Endodermal cell (in vitro differentiated cells): Measurements from ENCODE around the gene C8B. TPM values are rescaled to one million over a fixed set of nuclear protein-coding genes. Genes with fewer than 3 reads are reported as not detected.

Experiments
- DNase-seq: peaks from one replicate; pipeline ENCODE4 v3.0.0-alpha.2; 2017
- H3K27ac ChIP-seq: 2 replicates; pipeline ENCODE4 v1.5.1; 2013; ENCODE audit warnings: mild to moderate bottlenecking, low read depth, low read length, moderate library complexity
- H3K27me3 ChIP-seq: 2 replicates; pipeline ENCODE4 v1.6.1; 2013; ENCODE audit warnings: mild to moderate bottlenecking, low read length, moderate library complexity; ENCODE audit not compliant: insufficient read depth, control insufficient read depth, poor library complexity, severe bottlenecking
- H3K36me3 ChIP-seq: 2 replicates; pipeline ENCODE4 v1.7.0; 2013; ENCODE audit warnings: mild to moderate bottlenecking, low read length, moderate library complexity; ENCODE audit not compliant: control insufficient read depth, insufficient read depth
- H3K4me1 ChIP-seq: one replicate; pipeline ENCODE4 v1.7.0; 2013; ENCODE audit warnings: low read length; ENCODE audit not compliant: control insufficient read depth, insufficient read depth
- H3K4me3 ChIP-seq: 2 replicates; pipeline ENCODE4 v1.5.1; 2013; ENCODE audit warnings: mild to moderate bottlenecking, low read length, moderate library complexity
- H3K9ac ChIP-seq: 2 replicates; pipeline ENCODE4 v1.6.1; 2013; ENCODE audit warnings: mild to moderate bottlenecking, low read length, moderate library complexity; ENCODE audit not compliant: poor library complexity, severe bottlenecking; ENCODE audit errors: extremely low read depth
- H3K9me3 ChIP-seq: 2 replicates; pipeline ENCODE4 v1.6.1; 2013; ENCODE audit warnings: mild to moderate bottlenecking, low read length, moderate library complexity; ENCODE audit not compliant: control insufficient read depth
- H3K27ac Mint-ChIP-seq: 2 replicates; pipeline ENCODE4 v1.8.0; 2020; ENCODE audit warnings: mixed read lengths
- H3K27me3 Mint-ChIP-seq: 2 replicates; pipeline ENCODE4 v1.8.0; 2021; ENCODE audit warnings: mild to moderate bottlenecking, mixed read lengths; ENCODE audit not compliant: insufficient read depth
- H3K36me3 Mint-ChIP-seq: 2 replicates; pipeline ENCODE4 v1.8.0; 2020; ENCODE audit warnings: low read depth, mixed read lengths
- H3K4me1 Mint-ChIP-seq: 2 replicates; pipeline ENCODE4 v1.8.0; 2020; ENCODE audit warnings: mixed read lengths
- H3K4me3 Mint-ChIP-seq: 2 replicates; pipeline ENCODE4 v1.8.0; 2020; ENCODE audit warnings: mild to moderate bottlenecking, moderate library complexity, mixed read lengths
- H3K9me3 Mint-ChIP-seq: 2 replicates; pipeline ENCODE4 v1.8.0; 2020; ENCODE audit warnings: mild to moderate bottlenecking, mixed read lengths
- WGBS, 2 experiments: methylation state at CpG; one replicate each; pipeline versions ENCODE4 v1.1.5 to v1.1.7; 2013; ENCODE audit warnings: missing lambda C conversion rate in 2 of 2, mixed read lengths in 1 of 2; ENCODE audit not compliant: insufficient coverage in 1 of 2, insufficient read length in 1 of 2; 5-methylcytosine and 5-hydroxymethylcytosine counted together
- total RNA-seq, 2 donors: library from RNA; stranded (reverse); fragmentation: NEBNext Ultra II Directional in 1 of 2; extraction: Animal tissue kit (Norgen Biotek cat#: 25700) in 1 of 2; gene quantifications; 2 replicates in 1 of 2; 3 replicates in 1 of 2; pipeline ENCODE4 v1.2.1, GENCODE V29; 2021
- TF ChIP-seq, protein P1 (sequence below): fragments of 200-600 bp; sonication (generic); conservative IDR thresholded peaks from 2 replicates; pipeline ENCODE4 v1.5.0; 2021; ENCODE audit warnings: antibody characterized with exemption, mild to moderate bottlenecking

Gene C8B
- total RNA-seq, 2 donors from 2014 or later, result not detected

DNA sequence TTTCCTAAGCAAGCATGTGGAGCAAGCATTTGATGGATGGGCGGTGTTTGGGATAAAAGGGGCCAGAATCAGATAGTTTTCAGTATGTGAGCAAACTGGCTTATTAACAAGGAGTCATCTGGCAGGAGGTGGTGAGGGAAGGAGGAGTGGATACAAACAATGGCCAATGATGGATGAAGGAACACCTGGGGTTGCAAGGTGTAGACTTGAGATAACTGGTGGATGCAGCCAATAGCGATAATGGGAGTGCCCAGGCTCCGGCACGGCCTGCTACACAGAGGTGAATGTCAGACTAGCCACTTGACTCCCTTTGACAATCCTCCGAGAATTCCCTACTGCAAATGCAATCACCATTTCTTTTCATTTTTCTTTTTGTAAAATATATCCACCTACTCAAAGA lies 41.7 kb downstream of the C8B start:
- Mint-ChIP-seq H3K36me3 (no peaks in the 10 kb centered on the region), H3K27ac (peak overlapping the region; percentile 69), H3K9me3 (peaks cover 10% of the 10 kb centered on the region), H3K4me1 (peaks cover 51% of the 10 kb centered on the region), H3K27me3 (peaks cover 3% of the 10 kb centered on the region), H3K4me3 (peak overlapping the region; percentile 21)
- no peak overlapping the region for H3K9ac ChIP-seq
- no peak overlapping the region for H3K4me3 ChIP-seq
- no peaks in the 10 kb centered on the region for H3K36me3 ChIP-seq
- no peak overlapping the region for H3K27ac ChIP-seq
- 51 to 61% methylated on average over 2 to 5 of the region's 5 CpGs for WGBS, 2 experiments
- TF ChIP-seq, protein P1, sequence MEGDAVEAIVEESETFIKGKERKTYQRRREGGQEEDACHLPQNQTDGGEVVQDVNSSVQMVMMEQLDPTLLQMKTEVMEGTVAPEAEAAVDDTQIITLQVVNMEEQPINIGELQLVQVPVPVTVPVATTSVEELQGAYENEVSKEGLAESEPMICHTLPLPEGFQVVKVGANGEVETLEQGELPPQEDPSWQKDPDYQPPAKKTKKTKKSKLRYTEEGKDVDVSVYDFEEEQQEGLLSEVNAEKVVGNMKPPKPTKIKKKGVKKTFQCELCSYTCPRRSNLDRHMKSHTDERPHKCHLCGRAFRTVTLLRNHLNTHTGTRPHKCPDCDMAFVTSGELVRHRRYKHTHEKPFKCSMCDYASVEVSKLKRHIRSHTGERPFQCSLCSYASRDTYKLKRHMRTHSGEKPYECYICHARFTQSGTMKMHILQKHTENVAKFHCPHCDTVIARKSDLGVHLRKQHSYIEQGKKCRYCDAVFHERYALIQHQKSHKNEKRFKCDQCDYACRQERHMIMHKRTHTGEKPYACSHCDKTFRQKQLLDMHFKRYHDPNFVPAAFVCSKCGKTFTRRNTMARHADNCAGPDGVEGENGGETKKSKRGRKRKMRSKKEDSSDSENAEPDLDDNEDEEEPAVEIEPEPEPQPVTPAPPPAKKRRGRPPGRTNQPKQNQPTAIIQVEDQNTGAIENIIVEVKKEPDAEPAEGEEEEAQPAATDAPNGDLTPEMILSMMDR, result no peak
- H3K4me1 ChIP-seq, result peaks cover 9% of the 10 kb centered on the region
- DNase-seq, result peak; percentile 74
- peaks cover 9% of the 10 kb centered on the region for H3K9me3 ChIP-seq
- H3K27me3 ChIP-seq, result no peaks in the 10 kb centered on the region

DNA sequence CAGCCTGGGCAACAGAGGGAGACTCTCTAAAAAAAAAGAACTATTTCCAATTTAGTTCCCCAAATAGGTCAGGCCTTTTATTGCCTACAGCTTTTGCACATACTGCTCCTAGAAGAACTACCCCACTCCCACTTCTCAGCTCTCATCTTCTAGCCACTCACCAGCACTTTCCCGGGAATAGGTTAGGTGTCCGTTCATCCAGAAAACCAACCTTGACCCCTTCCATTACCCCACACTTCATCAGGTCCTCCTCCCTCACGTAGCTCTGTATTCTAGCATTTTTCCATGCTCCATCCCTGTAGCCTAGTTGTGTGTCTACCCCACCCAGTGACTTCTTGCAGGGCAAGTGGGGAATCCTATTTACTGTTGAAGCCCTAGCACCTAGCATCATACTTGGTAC lies 42.6 kb downstream of the C8B start:
- Histone ChIP-seq H3K4me3 (no peak overlapping the region), H3K4me1 (peaks cover 9% of the 10 kb centered on the region), H3K9ac (no peak overlapping the region), H3K27ac (no peak overlapping the region), H3K9me3 (peaks cover 9% of the 10 kb centered on the region), H3K27me3 (no peaks in the 10 kb centered on the region), H3K36me3 (no peaks in the 10 kb centered on the region)
- TF ChIP-seq, protein P1, result no peak
- H3K4me1 Mint-ChIP-seq, result peaks cover 51% of the 10 kb centered on the region
- no peaks in the 10 kb centered on the region for H3K27me3 Mint-ChIP-seq
- 97 to 100% methylated on average over 1 to 3 of the region's 3 CpGs for WGBS, 2 experiments
- H3K9me3 Mint-ChIP-seq, result peaks cover 6% of the 10 kb centered on the region
- no peak overlapping the region for H3K27ac Mint-ChIP-seq
- no peak overlapping the region for H3K4me3 Mint-ChIP-seq
- DNase-seq, result no peak
- no peaks in the 10 kb centered on the region for H3K36me3 Mint-ChIP-seq

DNA sequence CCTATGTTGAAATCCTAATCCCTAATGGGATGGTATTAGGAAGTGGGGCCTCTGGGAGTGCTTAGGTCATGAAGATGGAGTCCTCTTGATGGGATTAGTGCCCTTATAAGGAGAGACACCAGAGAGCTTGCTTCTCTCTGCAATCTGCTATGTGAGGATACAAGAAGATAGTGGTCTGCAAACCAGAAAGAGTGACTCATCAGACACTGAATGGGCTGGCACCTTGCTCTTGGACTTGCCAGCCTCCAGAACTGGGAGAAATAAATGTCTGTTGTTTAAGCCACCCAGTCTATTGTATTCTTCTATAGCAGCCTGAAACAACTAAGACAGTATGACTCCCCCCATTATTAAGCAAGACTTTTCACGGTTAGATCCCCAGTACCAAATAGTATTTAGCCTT lies 43.3 kb downstream of the C8B start:
- H3K36me3 Mint-ChIP-seq, result no peaks in the 10 kb centered on the region
- H3K27me3 ChIP-seq, result no peaks in the 10 kb centered on the region
- H3K9ac ChIP-seq, result no peak overlapping the region
- H3K9me3 Mint-ChIP-seq, result peaks cover 6% of the 10 kb centered on the region
- H3K4me1 Mint-ChIP-seq, result peaks cover 54% of the 10 kb centered on the region
- WGBS, 2 experiments, result 100% methylated on average over 1 of the region's 1 CpG; no CpG with 5 or more reads in 1 of the 2 experiments
- peak overlapping the region; percentile 8 for H3K27ac Mint-ChIP-seq
- peaks cover 9% of the 10 kb centered on the region for H3K9me3 ChIP-seq
- H3K4me3 Mint-ChIP-seq, result no peak overlapping the region
- H3K4me1 ChIP-seq, result peaks cover 9% of the 10 kb centered on the region
- H3K36me3 ChIP-seq, result no peaks in the 10 kb centered on the region
- no peaks in the 10 kb centered on the region for H3K27me3 Mint-ChIP-seq
- no peak overlapping the region for H3K4me3 ChIP-seq
- no peak for DNase-seq
- no peak overlapping the region for H3K27ac ChIP-seq
- TF ChIP-seq, protein P1, result no peak
